HG03097 (cell line): Measurements from ENCODE around the gene CCDC148.
A peak's percentile ranks its signal among the peaks of the same experiment; 100 is the strongest.
"Not testable (repeated sequence)": the region's sequence is repeated elsewhere in the genome, so short reads cannot be mapped to it uniquely, and the experiment has no call there.

Source experiments
- ATAC-seq: cut with Tn5 transposase; IDR thresholded peaks from one replicate; pipeline ENCODE4 v1.9.1; 2021; ENCODE audit not compliant: unreplicated experiment, low FRiP score

Gene CCDC148

GRCh38 chr2:158228943-158229508, 227.5 kb downstream of the CCDC148 start:
- no peak for ATAC-seq

- not testable (repeated sequence) for ATAC-seq
These were observed 233.5 kb downstream of the CCDC148 start for GRCh38 chr2:158223066-158223465.

DNA sequence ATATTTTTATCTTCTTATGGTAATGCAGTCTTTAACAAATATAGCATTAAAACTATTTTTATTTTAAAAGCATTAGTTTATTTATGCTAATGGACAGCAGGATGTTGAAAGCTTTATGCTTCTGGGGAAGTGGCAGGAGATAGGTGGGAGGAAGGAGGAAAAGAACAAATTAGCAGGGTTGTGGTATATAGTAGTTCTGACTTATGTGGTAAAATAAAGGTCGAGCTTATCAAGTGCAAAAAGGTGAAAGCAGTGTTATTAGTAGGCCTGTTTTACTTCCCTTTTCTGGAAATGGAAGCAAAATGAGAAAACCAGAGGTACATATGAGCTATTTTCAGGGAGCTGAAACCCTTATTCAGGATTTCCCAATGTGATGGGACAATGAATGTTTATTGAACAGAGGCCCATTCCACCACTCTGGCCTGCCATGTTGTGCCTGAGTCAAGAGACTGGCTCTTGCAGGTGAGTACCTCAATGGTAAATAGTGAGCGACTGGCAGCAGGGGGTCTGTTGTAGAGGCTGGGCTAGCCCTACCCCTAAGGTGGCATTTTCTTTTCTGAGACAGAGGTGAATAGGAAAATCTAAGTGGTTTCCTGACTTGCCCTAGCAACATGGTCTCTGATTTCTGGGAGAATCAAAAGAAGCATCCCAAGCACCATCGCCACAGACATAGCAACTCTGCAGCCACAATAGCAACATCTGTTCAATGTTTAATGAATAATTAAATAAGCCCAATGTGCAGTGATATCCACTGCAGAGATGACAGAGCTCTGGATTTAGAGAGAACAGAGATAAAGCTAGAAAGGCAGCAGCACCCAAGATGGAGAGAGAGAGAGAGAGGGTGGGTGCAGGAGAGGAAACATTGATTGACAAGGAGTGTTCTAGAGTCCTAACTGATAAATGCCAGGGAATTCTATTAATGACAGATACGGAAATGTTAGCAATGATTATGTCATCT, 235.2 kb downstream of the CCDC148 start:
- no peak for ATAC-seq

DNA sequence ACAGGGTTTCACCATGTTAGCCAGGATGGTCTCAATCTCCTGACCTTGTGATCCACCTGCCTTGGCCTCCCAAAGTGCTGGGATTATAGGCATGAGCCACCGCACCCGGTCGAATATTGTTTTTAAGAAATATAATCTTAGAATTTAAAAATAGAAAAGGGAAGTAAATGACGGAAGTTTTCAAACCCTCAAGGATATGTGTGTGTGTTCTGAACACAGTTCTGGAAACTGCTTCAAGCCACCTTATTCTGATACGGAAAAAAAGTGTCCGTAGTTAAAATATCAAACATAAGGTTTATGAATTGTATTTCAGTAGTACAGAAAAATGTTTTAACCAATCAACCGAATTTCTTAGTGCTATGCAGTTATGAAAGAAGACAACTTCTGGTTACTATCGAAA, 239.0 kb downstream of the CCDC148 start:
- no peak for ATAC-seq

- peak; percentile 80 for ATAC-seq
These were observed 242.1 kb downstream of the CCDC148 start for GRCh38 chr2:158214431-158214830.

DNA sequence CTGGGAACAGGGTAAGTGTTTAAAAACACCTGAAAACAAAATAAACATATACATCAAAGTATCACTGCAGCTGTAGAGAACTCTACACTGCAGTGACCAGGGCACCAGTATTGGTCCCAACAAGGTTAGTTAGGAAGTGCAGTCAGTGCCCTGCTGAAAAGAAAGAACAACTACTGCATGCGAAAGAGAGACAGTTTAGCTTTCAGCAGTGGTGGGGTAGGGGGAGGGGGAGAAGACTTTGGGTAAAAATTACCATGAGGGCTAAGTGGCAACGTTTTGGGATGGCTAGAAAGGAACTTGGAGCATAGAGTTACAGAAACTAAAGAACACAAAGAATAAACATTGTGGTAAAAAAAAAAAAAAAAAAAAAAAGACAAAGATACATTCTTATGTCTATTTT, 242.8 kb downstream of the CCDC148 start:
- no peak for ATAC-seq

GRCh38 chr2:158212301-158212700, 244.3 kb downstream of the CCDC148 start:
- ATAC-seq = no peak

GRCh38 chr2:158211502-158211901, 245.1 kb downstream of the CCDC148 start:
- ATAC-seq = no peak

DNA sequence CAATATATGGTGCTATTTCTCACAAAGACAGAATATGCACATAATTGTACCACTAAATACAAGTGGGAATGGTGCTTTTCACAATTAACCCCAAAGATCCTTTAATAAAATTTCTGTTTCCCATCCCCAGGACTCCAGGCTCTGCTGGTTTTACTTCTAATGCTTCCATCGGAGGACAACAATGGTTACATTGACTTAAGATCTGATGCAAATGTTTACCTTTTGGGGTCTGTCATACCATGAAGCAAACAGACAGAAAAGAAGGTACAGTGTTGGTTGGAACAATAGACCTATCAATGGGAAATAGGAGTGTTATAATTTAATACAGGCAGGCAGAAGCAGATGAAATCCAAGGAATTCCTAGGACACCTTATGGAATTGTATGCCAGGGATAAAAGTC, 249.2 kb downstream of the CCDC148 start:
- ATAC-seq = no peak

DNA sequence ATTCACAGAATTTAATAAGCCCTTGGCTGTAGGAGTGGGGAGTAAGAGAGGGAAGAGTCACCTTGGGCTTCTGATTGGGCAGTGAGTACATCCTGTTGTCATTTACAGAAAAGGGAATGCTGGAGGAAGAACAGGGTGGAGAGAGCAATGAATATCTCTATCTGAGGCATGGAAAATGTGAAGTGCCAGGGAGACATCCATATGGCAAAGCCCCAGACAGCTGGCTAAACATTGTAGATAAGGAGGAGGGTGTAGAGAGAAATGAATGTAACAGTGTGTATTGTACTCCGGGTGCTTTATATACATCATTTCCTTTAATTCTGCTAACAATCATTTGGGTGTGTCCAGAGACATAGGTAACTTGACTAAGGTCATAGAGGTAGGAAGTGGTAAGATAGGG, 251.3 kb downstream of the CCDC148 start:
- ATAC-seq = no peak

DNA sequence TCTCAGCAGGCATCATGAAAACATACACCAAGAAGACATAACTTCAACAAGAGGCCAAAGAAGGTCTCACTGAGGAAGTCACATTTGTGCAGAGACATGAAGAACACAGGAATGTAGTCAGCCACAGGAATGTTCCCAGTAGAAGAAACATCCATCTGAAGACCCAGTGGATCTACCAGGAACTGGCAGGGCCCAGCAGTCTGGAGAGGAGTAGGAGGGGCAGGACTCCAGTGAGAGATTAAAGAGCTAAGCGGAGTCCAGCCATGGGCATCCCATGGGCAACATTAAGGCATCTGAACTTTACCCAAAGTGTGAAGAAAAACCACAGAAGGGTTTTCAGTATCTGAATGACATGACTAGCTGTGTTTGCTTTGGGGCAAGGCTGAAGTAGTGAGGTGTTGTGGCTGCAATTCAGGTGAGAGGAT, 251.8 kb downstream of the CCDC148 start:
- peak; percentile 48 for ATAC-seq

DNA sequence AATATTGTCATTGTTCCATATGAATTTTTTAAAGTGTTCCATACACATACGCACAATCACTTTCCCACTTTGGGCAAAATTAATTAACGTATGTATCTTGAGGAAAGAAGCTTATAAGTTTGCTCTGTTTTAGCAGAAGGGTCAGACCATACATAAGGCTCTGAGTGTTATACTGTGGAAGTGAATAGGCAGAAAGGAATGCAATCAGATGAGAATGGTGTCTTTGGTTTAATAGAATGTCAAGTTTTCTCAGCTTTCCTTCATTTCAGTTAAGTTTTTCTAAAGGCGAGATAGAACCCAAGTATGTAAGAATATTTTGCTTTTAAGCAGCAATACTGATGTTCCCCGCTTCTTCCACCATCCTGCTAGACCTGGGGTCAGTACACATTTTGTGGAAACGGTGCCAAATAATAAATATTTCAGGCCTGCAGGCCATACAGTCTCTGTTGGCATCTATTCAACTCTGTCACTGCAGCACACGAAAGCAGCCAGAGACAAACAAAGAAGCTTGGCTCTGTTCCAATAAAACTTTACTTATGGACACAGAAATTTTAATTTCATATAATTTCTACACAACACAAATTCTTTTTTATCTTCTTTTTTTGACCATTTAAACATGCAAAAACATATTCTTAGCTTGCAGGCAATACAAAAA, 254.3 kb downstream of the CCDC148 start:
- ATAC-seq = no peak

GRCh38 chr2:158199928-158200650, 256.5 kb downstream of the CCDC148 start:
- ATAC-seq = no peak

- no peak for ATAC-seq
These were observed 258.6 kb downstream of the CCDC148 start for GRCh38 chr2:158197940-158198339.

DNA sequence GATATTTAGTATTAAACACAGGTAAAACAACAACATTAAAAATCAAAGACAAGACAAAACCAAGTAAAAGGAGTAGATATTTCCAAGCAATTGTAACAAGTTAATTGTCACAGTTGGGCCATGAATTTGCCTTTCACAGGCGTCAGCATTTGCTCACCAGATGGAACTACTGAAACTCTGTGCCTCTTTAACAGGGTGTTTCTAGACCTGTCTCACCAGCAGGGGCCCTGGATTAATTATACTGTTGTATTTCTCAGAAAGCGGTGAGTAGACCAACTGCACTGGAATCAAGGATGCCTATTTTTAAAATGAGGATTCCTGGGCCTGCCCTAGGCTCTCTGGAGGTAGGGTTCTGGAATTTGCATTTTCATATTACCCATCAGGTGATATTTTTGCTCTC, 262.3 kb downstream of the CCDC148 start:
- ATAC-seq = no peak

DNA sequence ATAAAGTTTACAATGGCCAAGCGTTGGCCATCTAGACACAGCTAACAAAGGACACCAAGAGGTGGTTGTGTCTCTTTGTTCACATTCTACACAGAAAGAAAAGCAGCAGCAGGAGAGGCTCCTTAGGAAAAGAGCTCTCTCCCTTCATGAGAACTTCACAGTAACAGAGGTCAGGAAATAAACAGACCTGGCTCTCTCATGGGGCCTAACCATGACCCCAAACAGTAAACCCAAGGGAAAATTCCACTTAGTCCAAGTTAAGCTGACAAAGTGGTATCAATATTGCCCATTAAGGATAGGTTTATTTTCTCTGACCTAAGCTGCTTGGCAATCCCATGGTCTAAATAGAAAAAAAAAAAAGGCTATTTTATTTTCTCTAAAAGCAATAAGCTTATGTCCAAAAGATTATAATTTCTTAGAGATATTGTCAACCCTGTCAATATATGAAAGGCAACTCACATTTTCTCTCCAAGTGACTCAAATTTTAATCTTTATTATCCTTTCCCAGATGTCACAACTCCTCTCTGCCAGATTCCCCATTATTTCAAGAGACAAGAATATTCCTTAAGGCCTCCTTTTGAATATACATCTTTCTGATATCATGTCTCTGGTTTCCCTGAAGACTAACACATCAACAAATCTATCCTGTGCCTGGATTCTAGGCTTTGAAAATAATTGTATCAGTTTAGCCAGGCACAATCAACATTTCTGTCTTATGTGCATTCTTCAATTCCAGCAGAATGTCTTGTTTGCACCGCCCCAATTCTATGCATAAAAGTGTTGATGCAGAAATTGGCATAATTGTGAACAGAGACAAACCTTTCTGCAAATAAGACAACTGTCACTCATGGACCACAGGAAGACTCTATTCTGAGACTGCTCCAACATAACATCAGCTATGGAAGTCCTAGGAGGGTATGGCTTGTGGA, 263.8 kb downstream of the CCDC148 start:
- no peak for ATAC-seq

DNA sequence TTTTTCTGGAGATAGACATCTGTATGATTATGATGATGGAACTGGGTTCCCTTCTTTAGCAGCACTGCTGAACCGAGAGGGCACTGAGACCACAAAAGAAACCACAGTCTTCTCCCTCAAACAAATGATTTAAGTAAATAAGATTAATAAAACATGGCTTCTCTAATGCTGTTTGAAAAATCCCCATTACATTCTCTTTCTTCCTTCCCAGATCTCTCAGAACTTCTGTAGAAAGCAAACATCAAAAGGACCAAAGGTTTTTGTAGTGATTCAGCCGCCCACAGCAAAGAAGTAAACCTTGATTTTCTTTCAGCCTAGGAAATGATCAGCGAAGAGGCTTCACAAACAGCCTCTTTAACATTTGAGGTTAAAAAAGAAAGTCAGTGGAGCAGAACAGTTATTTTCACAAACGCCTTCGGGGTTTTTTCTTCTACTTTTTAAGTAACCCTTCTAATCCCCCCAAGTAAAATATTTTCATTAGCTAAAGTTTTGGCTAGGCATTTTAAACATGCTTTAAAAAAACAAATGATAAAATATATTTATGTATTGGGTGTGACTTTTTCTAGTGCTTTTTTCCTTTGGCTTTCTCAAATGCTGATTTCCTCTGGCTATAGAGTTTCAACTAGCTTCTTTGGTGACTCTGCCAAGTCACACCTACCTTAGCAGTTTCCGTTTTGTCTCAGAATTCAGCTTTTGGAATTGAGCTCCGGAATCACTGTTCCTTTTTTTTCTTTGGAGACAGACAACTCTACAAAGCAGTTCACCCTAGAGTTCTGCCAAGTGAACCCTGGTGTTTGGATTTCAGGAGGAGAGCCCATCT, 265.3 kb downstream of the CCDC148 start:
- peak; percentile 84 for ATAC-seq

DNA sequence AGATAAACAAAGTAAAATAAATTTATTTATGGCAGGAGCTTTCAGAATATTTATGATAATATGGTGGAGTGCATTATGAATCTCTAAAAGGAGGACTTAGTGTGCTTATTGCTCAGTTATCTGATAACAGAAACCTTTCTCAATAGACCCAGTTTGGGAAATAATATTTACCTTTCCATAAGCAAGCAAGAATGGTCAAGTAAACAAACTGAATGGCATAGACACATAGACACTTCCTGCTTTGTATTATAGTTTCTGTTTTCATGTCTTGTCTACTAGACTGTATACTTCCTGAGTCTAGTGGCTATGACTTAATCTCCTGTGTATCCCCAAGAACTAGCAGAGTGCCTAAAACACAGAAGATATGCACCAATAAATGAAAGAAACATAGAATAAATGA, 267.0 kb downstream of the CCDC148 start:
- peak; percentile 69 for ATAC-seq

- no peak for ATAC-seq
These were observed 268.6 kb downstream of the CCDC148 start for GRCh38 chr2:158187908-158188307.
